M059J (cell line): ENCODE measurements around the gene GPATCH1. TPM values are rescaled to one million over a fixed set of nuclear protein-coding genes. Genes with fewer than 3 reads are reported as not detected.
A peak's percentile ranks its signal among the peaks of the same experiment; 100 is the strongest.

Experiments used
- DNase-seq: peaks from one replicate; pipeline ENCODE4 v3.0.0-alpha.2; 2012; ENCODE audit warnings: low read depth
- total RNA-seq: library from RNA; depleted of rRNA; stranded (reverse); fragments of >200 nt; shearing (Covaris generic); gene quantifications from 2 replicates; pipeline ENCODE4 v1.2.3, GENCODE V29; 2014

The GPATCH1 gene
- total RNA-seq, 1 experiment from 2014 or later = 9.8 TPM

GRCh38 chr19:33063753-33064457, 17.1 kb upstream of the GPATCH1 start:
- no peak for DNase-seq

GRCh38 chr19:33064458-33064791, 16.6 kb upstream of the GPATCH1 start:
- no peak for DNase-seq

GRCh38 chr19:33064792-33065550, 16.0 kb upstream of the GPATCH1 start, which contains the start of gene RHPN2:
RHPN2 (minus strand) TSS chr19:33064888; CDS start chr19:33064852, 36 bp downstream.
- DNase-seq = peak; percentile 66

GRCh38 chr19:33066543-33066942, 14.4 kb upstream of the GPATCH1 start:
- DNase-seq = no peak

DNA sequence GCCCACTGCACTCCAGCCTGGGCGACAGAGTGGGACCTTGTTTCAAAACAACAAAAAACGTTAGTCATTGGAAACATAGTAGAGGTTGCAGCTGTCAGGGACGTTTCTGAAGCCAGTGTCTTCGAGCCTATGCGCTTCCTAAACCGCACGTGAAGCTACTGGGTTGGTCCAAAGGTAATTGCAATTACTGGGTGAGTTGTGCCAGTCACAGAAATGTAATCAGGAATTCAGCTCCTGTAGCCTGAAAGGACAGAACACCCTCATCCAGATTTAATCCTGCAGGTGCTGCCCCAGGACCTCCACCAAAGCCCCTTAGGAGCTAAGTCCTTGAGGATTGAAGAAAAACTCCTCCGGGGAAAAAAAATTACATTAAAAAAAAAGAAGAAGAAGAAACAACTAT, 13.9 kb upstream of the GPATCH1 start:
- no peak for DNase-seq

- peak; percentile 25 for DNase-seq
Observed at GRCh38 chr19:33071887-33072286, 9.1 kb upstream of the GPATCH1 start.

DNA sequence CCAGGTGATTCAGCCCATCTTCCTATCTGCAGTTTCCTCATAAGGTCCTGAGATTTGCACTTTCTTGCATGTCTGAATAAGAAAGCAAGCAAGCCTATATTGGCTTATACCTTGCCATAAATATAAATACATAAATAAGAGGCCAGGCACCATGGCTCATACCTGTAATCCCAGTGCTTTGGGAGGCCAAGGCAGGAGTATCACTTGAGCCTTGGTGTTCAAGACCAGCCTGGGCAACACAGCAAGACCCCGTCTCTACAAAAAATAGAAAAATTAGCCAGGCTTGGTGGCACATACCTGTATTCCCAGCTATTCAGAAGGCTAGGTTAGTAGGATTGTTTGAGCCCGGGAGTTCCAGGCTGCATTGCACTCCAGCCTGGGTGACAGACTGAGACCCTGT, 5.5 kb upstream of the GPATCH1 start:
- DNase-seq = no peak

- DNase-seq = no peak
Observed at GRCh38 chr19:33085570-33086128, 4.7 kb downstream of the GPATCH1 start.

- DNase-seq = no peak
Observed at GRCh38 chr19:33086955-33087354, 6.0 kb downstream of the GPATCH1 start.

- DNase-seq = no peak
Observed at GRCh38 chr19:33089010-33089409, 8.0 kb downstream of the GPATCH1 start.

DNA sequence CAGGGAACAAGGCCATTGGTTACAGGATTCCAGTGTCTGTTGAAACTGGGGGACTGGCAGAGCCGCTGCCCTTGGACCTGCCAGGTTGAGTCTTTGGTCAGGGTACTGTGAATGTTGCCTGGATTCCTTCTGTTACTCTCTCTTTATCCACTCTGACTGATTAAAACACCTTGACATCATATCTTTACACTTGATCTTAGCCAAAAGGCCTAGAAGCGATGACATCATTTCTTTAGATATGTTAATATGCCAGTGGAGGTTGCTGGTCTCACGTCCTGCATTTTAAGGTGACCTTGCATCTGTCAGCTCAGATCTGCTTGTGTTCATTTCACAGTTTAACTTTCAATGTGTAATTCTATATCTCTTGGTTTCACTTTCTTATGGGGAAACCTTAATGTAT, 9.2 kb downstream of the GPATCH1 start:
- DNase-seq = no peak

DNA sequence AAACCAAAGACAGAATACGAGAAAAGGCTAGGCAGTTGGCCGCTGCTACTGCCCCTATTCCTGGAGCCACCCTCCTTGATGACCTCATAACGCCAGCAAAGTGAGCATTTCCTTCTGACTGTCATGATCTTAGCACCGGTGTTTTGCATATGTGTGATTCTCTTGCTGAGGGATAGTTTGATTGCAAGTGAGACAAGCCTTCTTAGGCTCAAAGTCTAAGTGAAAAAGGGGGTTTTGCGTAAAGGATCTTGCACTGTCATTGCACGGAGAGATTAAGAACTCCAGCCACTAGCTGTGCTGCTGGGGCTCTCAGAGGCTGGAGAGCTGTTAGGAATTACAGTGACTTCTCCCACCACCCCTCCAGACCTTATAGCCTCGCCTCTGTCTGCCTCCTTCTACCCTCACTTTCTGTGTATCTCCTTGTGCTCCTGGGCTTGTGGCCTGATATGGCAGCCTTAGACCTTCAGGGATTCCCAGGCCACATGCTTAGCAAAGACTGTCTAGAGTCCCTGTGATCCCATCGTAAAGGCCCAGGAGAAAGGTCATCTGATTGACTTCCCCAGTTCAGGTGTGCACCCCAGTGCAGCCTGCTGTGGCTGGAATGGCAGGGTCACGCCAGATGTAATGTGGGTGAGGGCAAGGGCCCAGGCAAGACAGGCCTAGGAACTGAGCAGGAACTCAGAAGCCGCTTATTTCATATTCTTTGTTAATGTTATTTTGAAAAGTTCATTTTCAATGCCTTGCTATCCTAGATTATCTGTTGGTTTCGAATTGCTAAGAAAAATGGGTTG, 12.6 kb downstream of the GPATCH1 start:
- DNase-seq = no peak

GRCh38 chr19:33094436-33095067, 13.6 kb downstream of the GPATCH1 start:
- DNase-seq = no peak

GRCh38 chr19:33096005-33096404, 15.0 kb downstream of the GPATCH1 start:
- DNase-seq = no peak

- DNase-seq = peak; percentile 49
Observed at GRCh38 chr19:33098055-33098534, 17.1 kb downstream of the GPATCH1 start.

- DNase-seq = no peak
Observed at GRCh38 chr19:33100894-33101644, 20.1 kb downstream of the GPATCH1 start.

GRCh38 chr19:33102893-33103292, 21.9 kb downstream of the GPATCH1 start:
- DNase-seq = no peak

DNA sequence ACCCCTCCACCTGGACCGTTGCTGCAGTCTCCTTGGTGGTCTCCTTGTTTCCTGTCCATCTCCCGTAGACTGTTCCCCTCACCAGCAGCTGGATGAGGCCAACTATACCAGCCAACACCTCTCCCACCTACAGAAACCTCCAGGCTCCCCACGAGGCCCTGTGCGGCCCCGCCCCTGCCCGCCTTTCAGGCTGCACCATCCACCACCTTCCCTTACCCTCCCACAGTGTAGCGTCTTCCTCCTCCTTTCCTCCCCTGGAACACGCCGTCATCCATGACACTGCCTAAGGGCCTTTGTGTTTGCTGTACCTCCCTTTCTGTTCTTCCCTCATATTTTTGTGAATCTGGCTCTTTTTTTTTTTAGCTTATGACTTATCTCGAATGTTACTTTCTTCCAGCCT, 27.2 kb downstream of the GPATCH1 start:
- no peak for DNase-seq

- peak; percentile 27 for DNase-seq
Observed at GRCh38 chr19:33110137-33110910, 29.3 kb downstream of the GPATCH1 start.

DNA sequence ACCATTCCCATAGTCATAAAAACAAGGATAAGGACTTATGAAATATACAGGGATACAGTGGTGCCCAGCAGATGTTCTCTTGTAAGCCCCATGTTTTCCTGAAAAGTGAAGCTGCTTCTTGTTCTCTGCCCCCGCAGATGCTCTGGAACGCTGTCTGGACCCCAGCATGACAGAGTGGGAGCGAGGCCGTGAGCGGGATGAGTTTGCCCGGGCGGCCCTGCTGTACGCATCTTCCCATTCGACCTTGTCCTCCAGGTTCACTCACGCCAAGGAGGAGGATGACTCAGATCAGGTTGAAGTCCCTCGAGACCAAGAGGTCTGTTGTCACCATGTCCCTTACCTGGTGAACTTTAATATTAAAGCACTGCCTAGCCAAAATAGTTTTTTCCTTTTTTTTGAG, 30.6 kb downstream of the GPATCH1 start:
- DNase-seq = no peak
